GM21737 (cell line): ENCODE measurements around the gene TRIM7.

Source experiments
- ATAC-seq: cut with Tn5 transposase; IDR thresholded peaks from one replicate; pipeline ENCODE4 v1.9.1; 2021; ENCODE audit warnings: mild to moderate bottlenecking, moderate library complexity; ENCODE audit not compliant: unreplicated experiment

TRIM7 gene

GRCh38 chr5:181204826-181205760, at the start of gene TRIM7:
TRIM7 (minus strand) TSS chr5:181205196; CDS start chr5:181205110, 86 bp downstream.
- no peak for ATAC-seq

GRCh38 chr5:181248277-181248676, 43.3 kb upstream of the TRIM7 start:
- no peak for ATAC-seq

- ATAC-seq: peak; percentile 41
Measured at GRCh38 chr5:181246276-181247049, 41.5 kb upstream of the TRIM7 start.

GRCh38 chr5:181245427-181246275, 40.7 kb upstream of the TRIM7 start:
- ATAC-seq: peak; percentile 0

- peak; percentile 57 for ATAC-seq
Measured at GRCh38 chr5:181243564-181244343, 38.8 kb upstream of the TRIM7 start, which contains the start of gene RACK1. RACK1 (minus strand) TSS chr5:181243906; CDS start chr5:181243800, 106 bp downstream.

GRCh38 chr5:181243018-181243563, 38.1 kb upstream of the TRIM7 start:
- peak; percentile 0 for ATAC-seq

- no peak for ATAC-seq
Measured at GRCh38 chr5:181242031-181242451, 37.0 kb upstream of the TRIM7 start.

GRCh38 chr5:181241393-181241975, 36.5 kb upstream of the TRIM7 start:
- no peak for ATAC-seq

- no peak for ATAC-seq
Measured at GRCh38 chr5:181239062-181239663, 34.2 kb upstream of the TRIM7 start.

- ATAC-seq: no peak
Measured at GRCh38 chr5:181237729-181238385, 32.9 kb upstream of the TRIM7 start.

- no peak for ATAC-seq
Measured at GRCh38 chr5:181236954-181237641, 32.1 kb upstream of the TRIM7 start.

- ATAC-seq: no peak
Measured at GRCh38 chr5:181236471-181236870, 31.5 kb upstream of the TRIM7 start.

GRCh38 chr5:181235689-181236366, 30.8 kb upstream of the TRIM7 start:
- ATAC-seq: no peak

- ATAC-seq: no peak
Measured at GRCh38 chr5:181235323-181235688, 30.3 kb upstream of the TRIM7 start.

- ATAC-seq: no peak
Measured at GRCh38 chr5:181234455-181235306, 29.7 kb upstream of the TRIM7 start.

GRCh38 chr5:181233801-181234454, 28.9 kb upstream of the TRIM7 start:
- no peak for ATAC-seq
